Hepatocyte (in vitro differentiated cells): ENCODE data around the gene HHEX. TPM values are rescaled to one million over a fixed set of nuclear protein-coding genes. Genes with fewer than 3 reads are reported as not detected.

ENCODE experiments used
- DNase-seq: peaks from one replicate; pipeline ENCODE4 v3.0.0-alpha.2; 2016; ENCODE audit warnings: low spot score
- H2AFZ ChIP-seq: fragments of 200-600 bp; sonication (generic); 2 replicates; pipeline ENCODE4 v1.6.0; 2016; ENCODE audit warnings: antibody characterized with exemption, mild to moderate bottlenecking
- H3K27ac ChIP-seq: fragments of 200-600 bp; sonication (generic); 2 replicates; pipeline ENCODE4 v1.5.1; 2016; ENCODE audit warnings: mild to moderate bottlenecking
- H3K27me3 ChIP-seq: fragments of 200-600 bp; sonication (generic); 2 replicates; pipeline ENCODE4 v1.6.1; 2016
- H3K36me3 ChIP-seq: fragments of 200-600 bp; sonication (generic); replicated peaks from 2 replicates; pipeline ENCODE4 v1.5.1; 2016; ENCODE audit warnings: low read depth; ENCODE audit not compliant: insufficient read depth
- H3K4me1 ChIP-seq: fragments of 200-600 bp; sonication (generic); 2 replicates; pipeline ENCODE4 v1.5.1; 2016; ENCODE audit warnings: mild to moderate bottlenecking, moderate library complexity; ENCODE audit not compliant: insufficient read depth
- H3K4me2 ChIP-seq: fragments of 200-600 bp; sonication (generic); 2 replicates; pipeline ENCODE4 v1.6.0; 2016
- H3K4me3 ChIP-seq: fragments of 200-600 bp; sonication (generic); 2 replicates; pipeline ENCODE4 v1.5.1; 2016; ENCODE audit warnings: mild to moderate bottlenecking
- H3K79me2 ChIP-seq: fragments of 200-600 bp; sonication (generic); 2 replicates; pipeline ENCODE4 v1.6.0; 2017; ENCODE audit warnings: mild to moderate bottlenecking
- H3K9me2 ChIP-seq: fragments of 200-600 bp; sonication (generic); replicated peaks from 2 replicates; pipeline ENCODE4 v1.6.0; 2017; ENCODE audit warnings: mild to moderate bottlenecking; ENCODE audit not compliant: insufficient read depth
- H3K9me3 ChIP-seq: fragments of 200-600 bp; sonication (generic); 2 replicates; pipeline ENCODE4 v1.5.1; 2016; ENCODE audit warnings: low read depth, mild to moderate bottlenecking
- H4K20me1 ChIP-seq: fragments of 200-600 bp; sonication (generic); 2 replicates; pipeline ENCODE4 v1.6.0; 2016; ENCODE audit warnings: mild to moderate bottlenecking; ENCODE audit not compliant: insufficient read depth, poor library complexity, severe bottlenecking
- CTCF ChIP-seq: fragments of 200-600 bp; sonication (generic); IDR thresholded peaks from 2 replicates; pipeline ENCODE4 v1.5.1; 2016; ENCODE audit warnings: antibody characterized with exemption, mild to moderate bottlenecking; ENCODE audit not compliant: poor library complexity
- EZH2 ChIP-seq: fragments of 200-600 bp; sonication (generic); IDR thresholded peaks from 2 replicates; pipeline ENCODE4 v1.6.1; 2016; ENCODE audit warnings: antibody characterized with exemption, mild to moderate bottlenecking, borderline replicate concordance
- EZH2phosphoT487 ChIP-seq: fragments of 200-600 bp; sonication (generic); IDR thresholded peaks from one replicate; pipeline ENCODE4 v1.6.1; 2018; ENCODE audit warnings: antibody characterized with exemption, mild to moderate bottlenecking, low read depth, moderate library complexity; ENCODE audit not compliant: unreplicated experiment, severe bottlenecking
- WGBS: methylation state at CpG from one replicate; pipeline ENCODE4 v1.1.6; 2016; ENCODE audit warnings: low lambda C conversion rate; ENCODE audit errors: missing lambda C conversion rate; 5-methylcytosine and 5-hydroxymethylcytosine counted together
- polyA plus RNA-seq: library from polyadenylated mRNA; unstranded; fragments of >200 nt; fragmentation: Nextera tagmentation; extraction: Ambion mirVana; gene quantifications from 2 replicates; pipeline ENCODE4 v1.2.1, GENCODE V29; 2016
- total RNA-seq: library from RNA; depleted of rRNA; stranded (reverse); fragments of >200 nt; gene quantifications from 2 replicates; pipeline ENCODE4 v1.2.3, GENCODE V29; 2014

Gene HHEX
- total and polyA plus RNA-seq, 2 experiments from 2014 or later: 15.1 to 18.4 TPM

- Histone ChIP-seq H4K20me1 (no peaks in the 10 kb centered on the region), H3K9me3 (no peaks in the 10 kb centered on the region), H3K27me3 (peaks cover 74% of the 10 kb centered on the region), H3K27ac (no peak overlapping the region), H3K4me2 (peak overlapping the region; percentile 72), H3K4me3 (no peak overlapping the region), H3K36me3 (no peaks in the 10 kb centered on the region), H2AFZ (peak overlapping the region; percentile 17), H3K4me1 (peaks cover 10% of the 10 kb centered on the region), H3K79me2 (no peaks in the 10 kb centered on the region), H3K9me2 (no peaks in the 10 kb centered on the region)
- WGBS: 16% methylated on average over 52 of the region's 61 CpGs
- TF ChIP-seq EZH2phosphoT487: no peak
- TF ChIP-seq EZH2: peak; percentile 53
- peak; percentile 61 for DNase-seq
These were observed 6.2 kb downstream of the HHEX start for GRCh38 chr10:92695679-92696605.

- Histone ChIP-seq H3K4me1 (peaks cover 10% of the 10 kb centered on the region), H2AFZ (no peak overlapping the region), H3K36me3 (no peaks in the 10 kb centered on the region), H3K4me3 (no peak overlapping the region), H3K79me2 (no peaks in the 10 kb centered on the region), H3K9me2 (no peaks in the 10 kb centered on the region), H3K9me3 (no peaks in the 10 kb centered on the region), H3K27ac (no peak overlapping the region), H3K27me3 (peaks cover 74% of the 10 kb centered on the region), H3K4me2 (no peak overlapping the region), H4K20me1 (no peaks in the 10 kb centered on the region)
- 66% methylated on average over 7 of the region's 7 CpGs for WGBS
- no peak for TF ChIP-seq CTCF
- no peak for TF ChIP-seq EZH2phosphoT487
- no peak for TF ChIP-seq EZH2
- no peak for DNase-seq
These were observed 7.0 kb downstream of the HHEX start for GRCh38 chr10:92696606-92697383.

- peaks cover 10% of the 10 kb centered on the region for H3K4me1 ChIP-seq
- H2AFZ ChIP-seq: no peak overlapping the region
- peak overlapping the region; percentile 4 for H3K4me2 ChIP-seq
- no peak overlapping the region for H3K27ac ChIP-seq
- H3K79me2 ChIP-seq: no peaks in the 10 kb centered on the region
- 43% methylated on average over 7 of the region's 7 CpGs for WGBS
- H3K27me3 ChIP-seq: peaks cover 64% of the 10 kb centered on the region
- no peaks in the 10 kb centered on the region for H4K20me1 ChIP-seq
- no peak overlapping the region for H3K4me3 ChIP-seq
- no peak for TF ChIP-seq CTCF
- no peak for TF ChIP-seq EZH2phosphoT487
- TF ChIP-seq EZH2: no peak
- no peaks in the 10 kb centered on the region for H3K9me3 ChIP-seq
- no peaks in the 10 kb centered on the region for H3K36me3 ChIP-seq
- H3K9me2 ChIP-seq: no peaks in the 10 kb centered on the region
- no peak for DNase-seq
These were observed 8.1 kb downstream of the HHEX start for GRCh38 chr10:92697663-92698511.
